Ramos (cell line): ENCODE measurements around the gene CASR.

Experiments
- in situ Hi-C: fragments of 300-500 bp; cut with MboI; formaldehyde crosslinking; loops from one replicate; pipeline ENCODE4 v1.14.3; 2022; ENCODE audit warnings: low sequenced_read_pairs; ENCODE audit not compliant: unreplicated experiment

CASR gene

DNA sequence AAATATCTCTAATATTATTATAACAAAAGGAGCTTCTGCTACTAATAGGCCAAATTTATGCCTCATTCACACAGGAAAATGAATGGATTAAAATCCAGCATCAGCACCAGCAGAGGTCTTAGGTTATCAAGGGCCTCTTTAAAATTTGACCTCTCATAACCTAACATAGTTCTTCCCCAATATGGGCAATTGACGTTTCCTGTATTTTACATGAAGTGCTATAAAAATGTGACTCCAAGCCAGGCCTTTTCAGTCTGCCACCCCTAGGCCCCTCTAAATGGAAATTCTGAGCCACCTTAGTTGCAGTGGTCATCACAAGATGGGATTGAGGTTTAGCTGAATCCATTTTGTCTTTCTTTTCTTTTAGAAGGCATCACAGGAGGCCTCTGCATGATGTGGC is 70.1 kb downstream of the CASR start:
- in situ Hi-C loops, result loop anchor here (25.0 kb wide), 1 partner anchor 391 kb away; no protein-coding TSS in a partner anchor

DNA sequence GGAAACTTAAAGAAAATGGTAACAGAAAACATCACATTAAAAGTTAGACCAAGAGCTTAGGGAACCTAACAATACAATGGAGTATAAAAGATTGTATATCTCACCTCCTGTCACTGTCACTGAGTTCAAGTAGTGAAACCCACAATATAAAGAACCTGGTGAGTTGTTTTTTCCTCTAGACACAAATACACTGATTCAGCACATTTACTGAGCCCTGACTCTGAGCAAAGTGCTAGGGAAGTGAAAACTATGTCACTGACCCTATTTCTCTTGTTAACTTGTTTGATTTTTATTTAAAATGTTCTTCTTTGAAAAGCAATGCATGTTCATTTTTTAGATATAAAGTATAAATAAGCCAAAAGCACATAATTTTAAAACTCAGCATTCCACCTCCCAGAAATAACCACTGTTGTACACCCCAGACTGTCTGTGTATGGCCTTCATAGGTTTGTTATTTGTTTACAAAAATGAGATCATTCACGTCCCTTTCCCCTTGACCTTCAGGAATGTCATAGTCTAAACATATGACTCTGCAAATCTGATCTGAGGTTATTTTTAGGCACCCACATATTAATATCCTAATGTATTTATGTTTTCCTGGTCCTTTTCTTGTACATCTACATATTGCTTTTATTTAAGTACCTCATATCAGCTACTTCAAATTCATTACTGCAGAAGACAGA is 72.4 kb downstream of the CASR start:
- in situ Hi-C loops, result loop anchor here (5.0 to 25.0 kb wide), 2 partner anchors 394 to 709 kb away; partner anchors contain the start of gene POLQ

DNA sequence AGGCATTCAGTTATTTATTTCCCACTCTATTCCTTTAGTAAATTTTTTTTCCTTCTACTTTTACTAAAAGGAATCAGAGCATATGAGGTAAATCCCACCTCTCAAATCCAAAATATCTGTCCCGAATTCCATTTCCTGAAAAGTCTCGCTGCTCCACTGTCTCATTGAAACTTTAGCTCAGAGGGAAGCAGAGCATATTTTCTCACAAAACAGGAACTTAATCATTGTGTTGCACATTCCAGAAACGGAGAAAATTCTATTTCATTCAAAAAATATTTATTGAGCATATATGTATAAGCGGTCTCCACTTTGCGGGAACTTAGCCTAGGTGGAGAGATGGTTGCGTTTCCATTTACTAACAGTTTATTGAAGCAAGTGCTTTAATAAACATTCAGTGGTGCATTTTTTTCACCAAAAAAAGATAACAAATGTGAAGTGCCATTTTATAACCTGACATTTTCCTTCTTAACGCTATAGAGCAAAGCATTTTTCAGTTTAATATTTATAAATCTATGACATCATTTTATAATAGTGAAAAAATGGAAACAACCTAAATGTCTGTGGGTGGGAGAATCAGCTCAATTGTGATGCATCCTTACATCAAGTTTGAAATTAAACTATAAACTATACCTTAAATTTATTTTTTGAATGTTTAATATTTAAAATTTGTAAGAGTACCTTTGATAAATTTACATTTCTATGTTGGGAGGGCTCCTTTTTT is 74.3 kb downstream of the CASR start:
- in situ Hi-C loops, result loop anchor here (5.0 to 25.0 kb wide), 2 partner anchors 396 to 711 kb away; partner anchors contain the start of gene POLQ

DNA sequence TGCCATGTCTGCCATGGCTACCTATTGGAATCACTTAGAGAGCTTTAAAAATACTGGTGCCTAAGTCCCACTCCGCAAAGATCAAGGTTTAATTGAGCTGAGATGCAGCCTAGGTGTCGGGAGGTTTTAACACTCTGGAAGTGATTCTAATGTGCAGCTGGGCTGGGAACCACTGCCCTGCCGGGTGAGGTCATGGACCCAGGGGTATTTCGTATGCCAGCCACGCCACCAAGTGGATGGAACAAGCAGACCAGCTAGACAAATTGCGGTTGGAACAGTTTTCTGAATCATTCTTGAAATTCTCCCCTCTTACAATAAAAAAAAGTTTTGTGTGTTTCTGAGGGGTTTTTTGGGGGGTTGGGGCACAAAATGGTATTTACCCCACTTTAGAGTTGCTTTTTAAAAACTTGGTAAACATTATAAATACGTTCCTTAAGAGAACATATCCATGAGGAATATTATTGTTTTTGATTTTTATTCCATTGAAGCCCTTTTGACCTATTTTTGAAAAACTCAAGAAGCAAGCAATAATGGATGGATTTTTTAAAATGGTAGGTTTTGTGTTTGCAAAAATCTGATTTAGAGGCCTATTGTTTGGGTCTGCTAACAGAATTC is 75.4 kb downstream of the CASR start:
- in situ Hi-C loops, result loop anchor here (5.0 to 25.0 kb wide), 2 partner anchors 397 to 712 kb away; partner anchors contain the start of gene POLQ

DNA sequence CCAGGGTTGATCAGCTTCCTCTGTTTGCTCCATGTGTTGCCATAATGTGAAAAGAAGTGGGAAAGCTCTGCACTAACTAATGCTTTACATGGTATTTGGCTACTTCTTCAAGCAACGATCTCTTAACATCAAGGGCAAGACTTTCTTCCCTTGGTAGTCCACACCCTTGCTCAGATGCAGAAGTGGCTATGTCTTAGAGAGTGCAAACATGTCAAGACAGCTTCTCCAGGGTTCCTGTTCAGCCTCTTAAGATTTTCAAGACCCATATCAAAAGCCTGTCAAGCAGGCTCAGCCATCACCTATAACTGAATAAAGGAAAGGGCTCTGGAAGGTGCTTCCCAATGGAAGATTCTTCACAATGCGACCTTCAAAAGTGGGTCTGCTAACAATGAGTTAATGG is 76.7 kb downstream of the CASR start:
- in situ Hi-C loops, result loop anchor here (25.0 kb wide), 1 partner anchor 398 kb away; no protein-coding TSS in a partner anchor

DNA sequence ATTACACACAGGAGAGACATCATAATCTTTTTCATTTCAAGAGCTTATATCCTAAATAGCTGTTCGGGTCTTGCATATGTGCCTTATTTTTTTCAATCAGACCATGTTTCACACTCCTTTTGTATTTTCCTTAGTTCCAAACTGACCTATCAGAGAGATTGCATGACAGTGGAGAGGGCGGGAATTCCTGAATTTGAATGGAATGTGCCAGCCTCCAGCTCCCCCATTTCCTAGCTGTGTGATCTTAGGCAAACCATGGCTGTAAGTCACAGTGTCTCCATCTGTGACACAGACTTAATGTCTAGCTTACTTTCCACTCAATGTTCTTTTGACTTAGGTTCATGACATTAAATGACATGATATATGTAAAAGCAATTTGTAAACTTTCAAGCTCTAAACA is 79.6 kb downstream of the CASR start:
- in situ Hi-C loops, result loop anchor here (25.0 kb wide), 1 partner anchor 401 kb away; no protein-coding TSS in a partner anchor

DNA sequence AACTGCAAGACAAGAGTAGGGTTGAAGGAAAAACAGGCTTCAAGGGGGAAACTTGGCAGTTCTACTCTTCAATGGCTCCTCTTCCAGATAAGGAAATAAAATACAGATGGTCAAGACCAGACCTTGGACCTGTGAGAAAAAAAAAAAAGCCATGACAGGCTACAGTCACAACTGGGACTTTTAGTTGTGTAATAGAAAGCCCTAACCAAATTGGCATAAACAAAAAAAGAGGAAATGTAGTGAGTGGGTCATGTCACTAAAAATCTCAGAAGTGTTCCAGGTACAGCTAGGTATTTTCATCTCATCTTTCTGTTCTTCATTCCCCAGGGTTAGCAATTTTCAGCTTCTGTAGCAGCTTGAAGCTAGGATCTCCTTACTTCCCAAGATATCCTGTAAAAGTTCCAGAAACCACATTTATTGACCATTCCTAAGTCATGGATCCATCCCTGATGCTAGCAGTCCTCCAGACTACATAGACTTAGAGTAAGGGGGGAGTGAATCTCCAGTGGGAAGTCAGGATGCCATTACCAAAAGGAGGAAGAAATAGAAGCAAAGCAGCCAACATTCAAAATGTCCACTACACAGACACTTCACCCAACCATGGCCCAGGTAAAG is 80.6 kb downstream of the CASR start:
- in situ Hi-C loops, result loop anchor here (25.0 kb wide), 1 partner anchor 402 kb away; no protein-coding TSS in a partner anchor

DNA sequence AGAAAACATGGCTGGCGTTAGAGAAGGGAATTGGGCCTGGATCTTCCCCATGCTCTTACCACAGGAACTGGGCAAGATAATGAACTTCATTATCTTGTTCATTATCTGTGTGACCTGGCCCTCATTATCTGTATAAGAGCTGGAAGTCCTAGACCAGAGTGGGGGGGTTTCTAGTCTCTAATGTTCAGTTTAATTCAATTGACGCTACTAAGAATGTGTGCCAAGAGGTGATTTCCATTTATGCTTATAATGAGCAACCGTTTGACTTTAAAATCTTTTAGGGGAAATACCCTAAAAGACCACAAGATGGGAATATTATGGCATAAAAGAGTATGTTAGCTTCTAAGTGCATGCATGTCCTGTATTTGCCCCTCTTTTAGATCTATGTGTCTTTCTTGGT is 82.5 kb downstream of the CASR start:
- in situ Hi-C loops, result loop anchor here (25.0 kb wide), 1 partner anchor 404 kb away; no protein-coding TSS in a partner anchor

DNA sequence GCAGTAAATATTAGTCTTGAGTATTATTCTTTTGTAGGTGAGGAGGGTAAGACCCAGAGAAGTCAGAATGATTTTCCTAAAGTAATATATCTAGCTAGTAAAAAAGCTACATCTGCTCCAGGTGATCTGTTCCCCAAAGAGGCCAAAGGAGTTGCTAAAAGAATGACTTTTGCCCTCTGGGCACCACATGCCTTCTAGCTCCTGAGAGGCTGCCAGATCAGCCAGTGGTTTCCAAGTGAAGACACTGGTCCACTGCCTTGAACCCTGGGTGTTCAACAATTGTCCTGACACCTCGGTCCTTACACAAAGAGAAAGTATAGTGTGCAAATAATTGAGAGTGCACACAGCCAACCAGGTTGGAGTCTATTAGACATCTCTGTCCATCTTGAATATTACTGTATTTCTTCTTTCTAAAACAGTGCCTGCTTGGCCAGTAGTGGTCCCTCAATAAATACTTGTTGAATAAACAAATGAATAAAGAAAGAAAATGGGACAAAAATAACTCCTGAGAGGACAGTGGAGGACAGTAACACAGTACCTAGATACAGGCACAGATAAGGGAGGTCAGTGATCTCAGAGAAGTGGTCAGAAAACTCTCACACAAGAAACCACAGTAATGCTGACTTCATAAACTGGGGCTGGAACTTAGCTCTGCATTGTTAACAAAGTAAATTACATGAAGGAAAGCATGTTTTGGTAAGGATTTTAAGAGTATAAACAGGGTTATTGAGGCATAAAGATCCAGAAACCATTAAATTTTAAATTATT is 85.0 kb downstream of the CASR start:
- in situ Hi-C loops, result loop anchor here (25.0 kb wide), 1 partner anchor 406 kb away; no protein-coding TSS in a partner anchor

DNA sequence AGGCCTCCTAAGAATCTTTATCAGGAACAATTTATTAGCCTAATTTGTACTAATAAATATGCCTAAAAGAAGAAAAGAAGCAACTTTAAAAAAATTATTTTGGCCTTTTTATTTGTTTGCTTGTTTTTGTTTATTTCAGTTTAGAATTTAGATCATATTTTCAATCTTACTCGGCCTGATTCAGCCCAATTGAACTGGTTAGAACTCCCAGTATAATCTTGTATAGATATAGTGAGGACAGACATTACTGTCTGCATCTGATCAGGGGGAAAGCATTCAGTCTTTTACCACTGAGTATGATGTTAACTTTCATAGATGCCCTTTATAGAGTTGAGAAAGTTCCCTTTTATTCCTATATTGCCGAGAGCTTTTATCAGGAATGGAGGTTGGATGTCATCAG is 85.6 kb downstream of the CASR start:
- in situ Hi-C loops, result loop anchor here (25.0 kb wide), 1 partner anchor 407 kb away; no protein-coding TSS in a partner anchor

DNA sequence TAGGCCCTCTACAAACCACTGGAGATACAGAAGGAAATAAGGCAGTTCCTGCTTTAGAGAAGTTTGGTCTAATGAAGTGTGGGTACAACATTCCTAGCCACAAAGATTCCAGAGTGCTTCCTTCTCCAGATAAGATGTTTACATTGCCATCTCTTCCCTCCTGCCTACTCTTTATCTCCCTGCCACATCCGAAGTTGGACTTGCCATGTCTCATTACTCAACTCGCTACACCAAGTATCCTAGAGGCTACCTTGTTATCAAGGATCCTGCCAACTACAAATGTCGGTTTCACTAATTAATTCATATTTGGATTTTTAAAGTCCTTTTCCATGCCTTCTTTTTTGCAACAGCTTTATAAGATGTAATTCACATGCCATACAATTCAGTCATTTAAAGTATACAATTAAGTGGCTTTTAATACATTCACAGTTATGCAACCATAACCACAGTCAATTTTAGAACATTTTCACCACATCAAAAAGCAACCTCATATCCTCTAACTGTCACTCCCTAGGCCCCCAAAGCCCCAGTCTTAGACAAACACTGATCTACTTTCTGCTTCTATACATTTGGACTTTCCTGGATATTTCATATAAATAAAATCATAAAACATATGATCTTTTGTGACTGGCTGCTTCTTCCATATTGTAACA is 87.9 kb downstream of the CASR start:
- in situ Hi-C loops, result loop anchor here (25.0 kb wide), 1 partner anchor 409 kb away; no protein-coding TSS in a partner anchor

DNA sequence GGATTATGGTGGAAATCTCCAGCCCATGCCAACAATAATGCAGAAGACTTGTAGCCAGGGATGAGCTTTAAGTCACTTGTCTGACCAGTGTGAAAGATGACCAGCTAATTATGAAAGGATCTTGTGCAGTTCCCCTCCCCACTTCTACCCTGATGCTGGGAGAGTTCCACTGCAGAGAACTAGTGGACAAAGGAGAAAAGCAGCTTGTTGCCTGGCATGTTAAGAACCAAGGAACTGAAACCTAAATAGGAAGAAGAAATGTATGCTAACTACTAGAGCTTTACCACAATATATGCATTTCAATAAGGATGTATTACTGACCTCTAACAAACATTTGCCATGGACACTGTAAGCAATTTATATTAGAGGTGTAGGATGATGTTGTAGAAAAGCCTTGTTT is 89.4 kb downstream of the CASR start:
- in situ Hi-C loops, result loop anchor here (25.0 kb wide), 1 partner anchor 411 kb away; no protein-coding TSS in a partner anchor

DNA sequence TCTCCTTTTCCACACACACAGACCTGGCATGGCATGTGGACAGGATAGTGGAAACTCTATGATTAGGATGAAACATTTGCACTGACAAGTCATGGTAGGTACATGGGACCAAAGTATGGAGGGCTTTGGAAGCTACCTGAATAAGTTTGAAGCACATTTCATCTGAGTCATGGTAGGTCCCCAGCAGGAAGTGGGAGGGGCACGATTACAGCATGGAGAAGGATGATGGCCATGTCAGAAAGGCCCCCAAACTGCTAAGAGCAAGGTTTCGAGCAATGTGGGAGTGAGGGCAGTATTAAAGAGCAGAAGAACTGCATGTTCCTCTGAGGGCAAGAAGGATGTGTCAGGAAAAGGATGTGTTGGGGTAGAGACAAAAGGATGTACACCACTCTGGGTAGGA is 90.0 kb downstream of the CASR start:
- in situ Hi-C loops, result loop anchor here (25.0 kb wide), 1 partner anchor 411 kb away; no protein-coding TSS in a partner anchor

DNA sequence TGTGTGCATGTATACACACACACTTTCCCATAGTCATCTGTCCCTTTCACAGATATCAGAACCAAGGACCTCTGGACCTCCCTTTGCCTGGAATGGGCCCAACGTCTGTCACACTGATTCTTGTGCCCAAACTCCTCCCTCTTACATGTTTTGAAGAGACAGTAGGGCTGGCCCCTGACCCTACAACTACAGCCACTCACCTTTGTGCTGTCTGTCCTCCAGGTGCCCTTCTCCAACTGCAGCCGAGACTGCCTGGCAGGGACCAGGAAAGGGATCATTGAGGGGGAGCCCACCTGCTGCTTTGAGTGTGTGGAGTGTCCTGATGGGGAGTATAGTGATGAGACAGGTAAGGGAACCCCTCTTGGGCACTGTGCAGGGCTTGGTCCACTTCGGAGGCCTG is 98.4 kb downstream of the CASR start:
- in situ Hi-C loops, result no loop called here

DNA sequence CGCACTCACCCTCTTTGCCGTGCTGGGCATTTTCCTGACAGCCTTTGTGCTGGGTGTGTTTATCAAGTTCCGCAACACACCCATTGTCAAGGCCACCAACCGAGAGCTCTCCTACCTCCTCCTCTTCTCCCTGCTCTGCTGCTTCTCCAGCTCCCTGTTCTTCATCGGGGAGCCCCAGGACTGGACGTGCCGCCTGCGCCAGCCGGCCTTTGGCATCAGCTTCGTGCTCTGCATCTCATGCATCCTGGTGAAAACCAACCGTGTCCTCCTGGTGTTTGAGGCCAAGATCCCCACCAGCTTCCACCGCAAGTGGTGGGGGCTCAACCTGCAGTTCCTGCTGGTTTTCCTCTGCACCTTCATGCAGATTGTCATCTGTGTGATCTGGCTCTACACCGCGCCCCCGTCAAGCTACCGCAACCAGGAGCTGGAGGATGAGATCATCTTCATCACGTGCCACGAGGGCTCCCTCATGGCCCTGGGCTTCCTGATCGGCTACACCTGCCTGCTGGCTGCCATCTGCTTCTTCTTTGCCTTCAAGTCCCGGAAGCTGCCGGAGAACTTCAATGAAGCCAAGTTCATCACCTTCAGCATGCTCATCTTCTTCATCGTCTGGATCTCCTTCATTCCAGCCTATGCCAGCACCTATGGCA is 100.5 kb downstream of the CASR start:
- in situ Hi-C loops, result no loop called here

DNA sequence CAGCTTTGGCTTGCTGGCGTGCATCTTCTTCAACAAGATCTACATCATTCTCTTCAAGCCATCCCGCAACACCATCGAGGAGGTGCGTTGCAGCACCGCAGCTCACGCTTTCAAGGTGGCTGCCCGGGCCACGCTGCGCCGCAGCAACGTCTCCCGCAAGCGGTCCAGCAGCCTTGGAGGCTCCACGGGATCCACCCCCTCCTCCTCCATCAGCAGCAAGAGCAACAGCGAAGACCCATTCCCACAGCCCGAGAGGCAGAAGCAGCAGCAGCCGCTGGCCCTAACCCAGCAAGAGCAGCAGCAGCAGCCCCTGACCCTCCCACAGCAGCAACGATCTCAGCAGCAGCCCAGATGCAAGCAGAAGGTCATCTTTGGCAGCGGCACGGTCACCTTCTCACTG is 101.0 kb downstream of the CASR start:
- in situ Hi-C loops, result no loop called here

DNA sequence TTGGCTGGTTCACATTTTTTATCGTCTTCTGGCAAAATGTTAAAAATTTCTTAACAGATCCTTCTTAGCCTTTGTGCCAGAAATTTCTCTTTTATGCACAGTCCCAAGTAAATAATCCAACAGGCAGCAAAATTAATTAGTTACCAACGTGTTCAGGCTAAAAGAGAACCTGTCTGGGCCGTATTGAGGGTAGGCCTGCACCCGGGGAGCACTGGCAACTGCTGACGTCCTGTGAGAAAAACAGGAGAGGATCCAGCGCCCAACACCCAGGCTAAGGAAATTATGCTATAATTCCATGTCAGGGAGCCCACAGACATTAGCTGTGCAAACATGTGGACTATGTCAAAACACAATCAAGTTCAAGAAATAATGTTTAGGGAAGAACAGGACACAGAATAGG is 110.9 kb downstream of the CASR start:
- in situ Hi-C loops, result no loop called here

DNA sequence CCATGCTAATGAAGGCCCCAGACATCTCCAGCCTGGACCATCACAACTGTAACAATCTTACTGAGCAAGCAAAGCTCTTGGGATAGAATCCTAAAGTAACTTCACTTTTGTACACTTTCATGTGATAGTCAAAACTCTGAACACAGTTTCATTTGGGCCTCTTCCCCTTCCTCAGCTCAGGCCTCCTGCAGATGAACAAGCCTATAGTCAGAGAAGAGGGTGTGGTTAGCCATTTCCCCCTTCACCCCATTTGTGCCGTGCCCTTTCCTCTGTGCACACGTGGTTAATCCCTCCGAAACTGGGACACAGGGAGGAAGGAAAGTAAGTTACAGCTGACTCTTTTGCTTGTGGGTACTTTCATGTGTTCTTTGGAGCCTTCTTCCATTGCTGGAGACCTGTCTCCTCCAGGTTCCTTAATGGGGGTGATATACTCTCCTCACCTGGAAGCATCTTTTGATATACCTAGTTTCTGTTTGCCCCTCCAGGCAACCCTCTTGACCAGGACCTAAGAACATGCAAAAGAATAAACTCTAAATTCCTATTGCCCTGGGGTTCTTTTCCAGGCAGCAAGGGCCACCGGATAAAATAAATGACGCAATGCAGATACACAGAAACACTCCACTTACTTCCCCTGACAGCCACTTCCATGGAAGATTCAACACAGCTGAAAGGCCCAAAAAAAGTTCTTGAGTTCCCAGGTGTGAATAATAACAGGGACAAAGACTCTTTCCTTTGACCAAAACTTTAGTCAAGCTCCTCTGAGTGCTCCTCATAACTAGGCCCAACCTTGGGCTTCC is 112.0 kb downstream of the CASR start:
- in situ Hi-C loops, result no loop called here
